Pulmonary artery endothelial cell (primary cell): ENCODE measurements around the gene CCL22. TPM values are rescaled to one million over a fixed set of nuclear protein-coding genes. Genes with fewer than 3 reads are reported as not detected.

Experiments used
- total RNA-seq: library from RNA; depleted of rRNA; stranded (reverse); fragments of >200 nt; gene quantifications from 2 replicates; pipeline ENCODE4 v1.2.3, GENCODE V29; 2014

The CCL22 gene
- total RNA-seq, 1 donor from 2014 or later, result not detected

Other genes with a start within 250 kb of the CCL22 start
- gene PSME3IP1, start 172.7 kb upstream of the CCL22 start, total RNA-seq, result 67.7 and 79.1 TPM in 2 replicates
- 65.5 and 90.7 TPM in 2 replicates for gene RSPRY1, start 172.5 kb upstream of the CCL22 start, total RNA-seq
- 92.6 and 94.5 TPM in 2 replicates for gene ARL2BP, start 113.5 kb upstream of the CCL22 start, total RNA-seq
- 1.5 and 8.4 TPM in 2 replicates for gene PLLP, start 74.1 kb upstream of the CCL22 start, total RNA-seq
- gene CX3CL1, start 13.7 kb downstream of the CCL22 start, total RNA-seq, result 2.1 and 3.0 TPM in 2 replicates
- not detected in 2 replicates for gene CCL17, start 46.0 kb downstream of the CCL22 start, total RNA-seq
- gene CIAPIN1, start 88.6 kb downstream of the CCL22 start, total RNA-seq, result 80.8 and 86.7 TPM in 2 replicates
- gene COQ9, start 88.7 kb downstream of the CCL22 start, total RNA-seq, result 51.2 and 51.8 TPM in 2 replicates
- 136 and 144 TPM in 2 replicates for gene POLR2C, start 103.9 kb downstream of the CCL22 start, total RNA-seq
- 26.8 and 29.7 TPM in 2 replicates for gene DOK4, start 127.7 kb downstream of the CCL22 start, total RNA-seq
- gene CCDC102A, start 177.8 kb downstream of the CCL22 start, total RNA-seq, result 9.4 and 13.9 TPM in 2 replicates
- not detected in 2 replicates for gene ADGRG5, start 183.9 kb downstream of the CCL22 start, total RNA-seq